Ovary (tissue), 3 donors: ENCODE data around the gene PLXDC2.

Source experiments
- EP300 ChIP-seq: sonication (generic); formaldehyde crosslinking; IDR thresholded peaks from one replicate; pipeline ENCODE4 v1.6.1; 2017; ENCODE audit warnings: antibody characterized with exemption
- POLR2A ChIP-seq: fragments of 450-650 bp; IDR thresholded peaks from one replicate; pipeline ENCODE4 v1.6.1; 2017; ENCODE audit warnings: antibody characterized with exemption, mild to moderate bottlenecking, moderate library complexity
- TF ChIP-seq, protein P1 (sequence below), 3 donors: fragments of 450-650 bp in 2 of 3; fragments of 200-600 bp in 1 of 3; IDR thresholded peaks; one replicate each; pipeline versions ENCODE4 v1.5.1 to v1.8.0; 2016 to 2022; ENCODE audit warnings: antibody characterized with exemption in 3 of 3, mild to moderate bottlenecking in 1 of 3
- donor health status: DM: no; HTN: no; CAD: no.

DNA sequence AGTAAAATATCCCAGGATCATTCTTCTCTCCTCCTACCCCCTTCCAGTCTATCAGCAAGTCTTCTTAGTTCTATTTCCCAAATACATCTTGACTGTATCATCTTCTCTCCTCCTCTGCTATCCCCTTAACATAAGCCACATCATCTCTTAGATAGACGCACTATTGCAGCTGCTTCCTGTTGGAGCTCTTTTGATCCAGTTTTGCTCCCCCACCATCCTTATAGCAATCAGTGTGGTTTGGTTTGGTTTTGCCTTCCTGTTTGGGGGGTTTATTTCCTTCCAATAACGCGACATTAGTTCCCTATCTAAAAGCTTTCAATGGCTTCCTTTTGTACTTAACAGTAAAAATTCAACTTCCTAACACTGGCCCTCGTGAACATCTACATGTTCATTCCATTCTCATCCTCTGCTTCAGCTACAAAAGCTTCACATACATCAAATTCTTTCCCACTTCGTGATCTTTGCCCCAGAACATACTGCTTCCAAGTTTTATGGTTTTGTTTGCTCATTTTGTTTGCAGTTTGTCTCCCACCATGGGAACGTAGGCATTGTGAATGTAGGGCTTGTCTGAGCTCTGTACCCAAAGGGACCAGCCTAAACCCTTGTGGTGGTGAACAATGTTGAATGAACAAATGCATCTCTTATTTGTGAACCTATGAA lies 33.7 kb upstream of the PLXDC2 start:
- TF ChIP-seq POLR2A, result no peak
- TF ChIP-seq, protein P1, sequence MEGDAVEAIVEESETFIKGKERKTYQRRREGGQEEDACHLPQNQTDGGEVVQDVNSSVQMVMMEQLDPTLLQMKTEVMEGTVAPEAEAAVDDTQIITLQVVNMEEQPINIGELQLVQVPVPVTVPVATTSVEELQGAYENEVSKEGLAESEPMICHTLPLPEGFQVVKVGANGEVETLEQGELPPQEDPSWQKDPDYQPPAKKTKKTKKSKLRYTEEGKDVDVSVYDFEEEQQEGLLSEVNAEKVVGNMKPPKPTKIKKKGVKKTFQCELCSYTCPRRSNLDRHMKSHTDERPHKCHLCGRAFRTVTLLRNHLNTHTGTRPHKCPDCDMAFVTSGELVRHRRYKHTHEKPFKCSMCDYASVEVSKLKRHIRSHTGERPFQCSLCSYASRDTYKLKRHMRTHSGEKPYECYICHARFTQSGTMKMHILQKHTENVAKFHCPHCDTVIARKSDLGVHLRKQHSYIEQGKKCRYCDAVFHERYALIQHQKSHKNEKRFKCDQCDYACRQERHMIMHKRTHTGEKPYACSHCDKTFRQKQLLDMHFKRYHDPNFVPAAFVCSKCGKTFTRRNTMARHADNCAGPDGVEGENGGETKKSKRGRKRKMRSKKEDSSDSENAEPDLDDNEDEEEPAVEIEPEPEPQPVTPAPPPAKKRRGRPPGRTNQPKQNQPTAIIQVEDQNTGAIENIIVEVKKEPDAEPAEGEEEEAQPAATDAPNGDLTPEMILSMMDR (IDR thresholded peaks at IDR 0.05), result no peak
- TF ChIP-seq EP300, result no peak
